Naive B cell (primary cell): ENCODE measurements around the gene OS9. TPM values are rescaled to one million over a fixed set of nuclear protein-coding genes. Genes with fewer than 3 reads are reported as not detected.
"Not testable (repeated sequence)": the region's sequence is repeated elsewhere in the genome, so short reads cannot be mapped to it uniquely, and the experiment has no call there.

ENCODE experiments used
- ATAC-seq, 2 donors: fragments of 150-1000 bp; cut with Tn5 transposase; 2 replicates each; pipeline ENCODE4 v1.10.0; 2021; ENCODE audit warnings: low read depth in 2 of 2, mild to moderate bottlenecking in 2 of 2, moderate library complexity in 2 of 2
- DNase-seq: peaks from one replicate; pipeline ENCODE4 v3.0.0; 2022
- H3K27ac Mint-ChIP-seq, 6 donors: one replicate each; pipeline ENCODE4 v1.8.0; 2020 to 2022; ENCODE audit warnings: mild to moderate bottlenecking in 6 of 6, mixed read lengths in 6 of 6, moderate library complexity in 5 of 6, inconsistent platforms in 2 of 6
- H3K27me3 Mint-ChIP-seq, 3 donors: one replicate each; pipeline ENCODE4 v1.8.0; 2021 to 2022; ENCODE audit warnings: mixed read lengths in 3 of 3, mild to moderate bottlenecking in 1 of 3
- H3K36me3 Mint-ChIP-seq, 2 donors: one replicate each; pipeline ENCODE4 v1.8.0; 2020 to 2022; ENCODE audit warnings: mixed read lengths in 2 of 2, inconsistent platforms in 1 of 2, mild to moderate bottlenecking in 1 of 2
- H3K4me1 Mint-ChIP-seq, 3 donors: one replicate each; pipeline ENCODE4 v1.8.0; 2020 to 2022; ENCODE audit warnings: mixed read lengths in 3 of 3, inconsistent platforms in 1 of 3, mild to moderate bottlenecking in 1 of 3, moderate library complexity in 1 of 3
- H3K4me3 Mint-ChIP-seq, 8 donors: one replicate each; pipeline ENCODE4 v1.8.0; 2020 to 2022; ENCODE audit warnings: mild to moderate bottlenecking in 8 of 8, mixed read lengths in 8 of 8, moderate library complexity in 8 of 8, inconsistent platforms in 2 of 8
- H3K9me3 Mint-ChIP-seq, 7 donors: one replicate each; pipeline ENCODE4 v1.8.0; 2020 to 2022; ENCODE audit warnings: mixed read lengths in 7 of 7, mild to moderate bottlenecking in 5 of 7, inconsistent platforms in 2 of 7, moderate library complexity in 1 of 7
- polyA plus RNA-seq, 6 donors: library from polyadenylated mRNA; unstranded; fragments of 300-500 nt; fragmentation: Illumina TruSeq; gene quantifications; one replicate each; pipeline ENCODE4 v1.2.3, GENCODE V29; 2021; ENCODE audit warnings: low read depth in 6 of 6

OS9 gene
- polyA plus RNA-seq, 6 donors from 2014 or later, result 72.0 to 87.9 (median 77.1) TPM

DNA sequence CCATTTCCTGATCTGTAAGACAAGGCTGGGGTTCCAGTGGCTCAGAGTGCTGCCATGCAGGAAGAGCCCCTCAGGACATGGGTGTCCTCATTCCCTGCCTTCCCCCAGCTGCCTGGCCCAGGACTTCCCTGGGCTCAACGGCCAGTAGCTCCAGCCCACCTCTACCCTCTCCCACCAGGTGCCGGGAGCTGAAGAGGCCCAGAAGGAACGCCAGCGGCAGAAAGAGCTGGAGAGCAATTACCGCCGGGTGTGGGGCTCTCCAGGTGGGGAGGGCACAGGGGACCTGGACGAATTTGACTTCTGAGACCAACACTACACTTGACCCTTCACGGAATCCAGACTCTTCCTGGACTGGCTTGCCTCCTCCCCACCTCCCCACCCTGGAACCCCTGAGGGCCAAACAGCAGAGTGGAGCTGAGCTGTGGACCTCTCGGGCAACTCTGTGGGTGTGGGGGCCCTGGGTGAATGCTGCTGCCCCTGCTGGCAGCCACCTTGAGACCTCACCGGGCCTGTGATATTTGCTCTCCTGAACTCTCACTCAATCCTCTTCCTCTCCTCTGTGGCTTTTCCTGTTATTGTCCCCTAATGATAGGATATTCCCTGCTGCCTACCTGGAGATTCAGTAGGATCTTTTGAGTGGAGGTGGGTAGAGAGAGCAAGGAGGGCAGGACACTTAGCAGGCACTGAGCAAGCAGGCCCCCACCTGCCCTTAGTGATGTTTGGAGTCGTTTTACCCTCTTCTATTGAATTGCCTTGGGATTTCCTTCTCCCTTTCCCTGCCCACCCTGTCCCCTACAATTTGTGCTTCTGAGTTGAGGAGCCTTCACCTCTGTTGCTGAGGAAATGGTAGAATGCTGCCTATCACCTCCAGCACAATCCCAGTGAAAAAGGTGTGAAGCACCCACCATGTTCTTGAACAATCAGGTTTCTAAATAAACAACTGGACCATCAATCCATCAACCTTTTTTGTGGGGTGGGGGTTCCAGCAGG lies 27.0 kb downstream of the OS9 start:
- Mint-ChIP-seq H3K27me3 (no peaks in the 10 kb centered on the region), H3K9me3 (no peaks in the 10 kb centered on the region), H3K4me3 (no peak overlapping the region), H3K27ac (no peak overlapping the region), H3K36me3 (peaks cover 17 to 42% of the 10 kb centered on the region in 2 donors), H3K4me1 (peaks cover 21 to 31% (median 23%) of the 10 kb centered on the region in 3 donors)
- no peak for ATAC-seq
- no peak for DNase-seq

DNA sequence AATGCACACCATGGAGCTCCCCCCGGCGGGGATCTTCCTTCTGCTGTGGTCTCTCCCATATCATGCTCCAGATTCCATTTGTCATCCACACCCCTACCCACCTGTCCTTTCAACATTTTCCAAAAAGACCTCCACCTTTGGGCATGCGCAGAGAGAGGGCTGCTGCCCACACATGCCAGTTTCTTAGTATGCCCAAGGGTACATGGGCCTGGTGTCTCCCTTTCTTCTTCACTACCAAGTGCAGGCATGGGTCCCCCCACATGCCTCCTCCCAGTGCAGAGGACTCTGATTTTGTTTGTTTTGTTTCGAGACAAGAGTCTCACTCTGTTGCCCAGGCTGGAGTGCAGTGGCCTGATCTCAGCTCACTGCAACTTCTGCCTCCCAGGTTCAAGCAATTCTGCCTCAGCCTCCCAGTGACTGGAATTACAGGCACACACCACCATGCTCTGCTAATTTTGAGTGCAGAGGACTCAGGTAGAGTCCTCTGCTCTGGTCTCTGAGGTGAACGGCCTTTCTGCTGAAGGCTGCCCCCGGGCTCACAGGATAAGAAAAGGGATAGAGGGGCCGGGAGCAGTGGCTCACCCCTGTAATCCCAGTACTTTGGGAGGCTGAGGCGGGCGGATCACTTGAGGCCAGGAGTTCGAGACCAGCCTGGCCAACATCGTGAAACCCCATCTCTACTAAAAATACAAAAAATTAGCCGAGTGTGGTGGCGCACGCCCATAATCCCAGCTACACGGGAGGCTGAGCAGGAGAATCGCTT lies 28.1 kb downstream of the OS9 start:
- not testable (repeated sequence) for H3K27ac Mint-ChIP-seq

DNA sequence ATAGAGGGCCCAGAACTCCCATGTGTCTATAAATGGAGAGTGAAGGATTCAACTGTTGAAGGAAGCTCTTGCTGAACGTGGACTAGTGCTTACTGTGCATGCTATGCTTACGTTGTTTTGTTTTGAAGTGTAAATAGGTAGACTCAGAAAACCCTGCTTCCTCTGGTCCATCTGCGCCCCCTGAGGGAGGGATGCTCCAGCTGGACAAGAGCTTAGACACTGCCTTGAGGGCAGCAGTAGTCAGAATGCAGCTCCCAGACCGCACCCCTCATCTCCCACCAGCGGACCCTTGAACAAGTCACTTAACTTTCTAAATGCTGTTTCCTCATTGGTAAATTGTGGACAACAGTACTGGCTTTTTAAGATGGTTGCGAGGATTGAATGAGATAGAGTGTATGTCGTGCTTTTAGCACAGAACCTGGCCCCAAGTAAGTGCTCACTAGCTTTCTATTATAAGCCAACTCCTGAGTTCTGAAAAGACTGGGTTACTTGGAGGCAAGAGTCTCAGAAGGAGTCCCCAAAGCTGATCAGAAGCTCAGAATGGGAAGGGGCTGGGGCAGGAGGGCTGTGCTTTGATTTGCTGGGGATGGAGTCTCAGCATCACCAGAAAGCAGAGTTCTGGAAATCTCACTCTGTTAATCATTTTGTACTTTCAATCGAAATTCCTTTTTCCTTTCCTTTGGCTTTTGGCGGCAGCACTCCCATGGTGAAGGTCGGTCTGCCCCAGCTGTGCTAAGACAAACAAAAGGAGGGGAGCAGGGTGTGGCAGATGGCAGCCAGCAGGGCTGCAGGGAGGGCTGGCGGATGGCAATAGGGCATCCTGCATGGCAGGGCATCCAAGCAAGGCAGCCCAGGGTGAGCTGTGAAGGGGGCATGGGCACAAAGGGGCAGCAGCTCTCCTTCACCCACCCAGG lies 29.0 kb downstream of the OS9 start:
- no peak overlapping the region for H3K4me3 Mint-ChIP-seq
- no peak for DNase-seq
- ATAC-seq, result no peak
- H3K27me3 Mint-ChIP-seq, result no peaks in the 10 kb centered on the region
- peak overlapping the region in 3 of 6 donors; percentile 15 to 52 (median 26) for H3K27ac Mint-ChIP-seq
- H3K36me3 Mint-ChIP-seq, result peaks cover 19 to 48% of the 10 kb centered on the region in 2 donors
- peaks cover 19 to 34% (median 24%) of the 10 kb centered on the region in 3 donors for H3K4me1 Mint-ChIP-seq
- peaks cover 0 to 3% (median 0%) of the 10 kb centered on the region in 7 donors for H3K9me3 Mint-ChIP-seq

More for the DNA sequence above, 28.1 kb downstream of the OS9 start:
- peaks cover 19 to 34% (median 24%) of the 10 kb centered on the region in 3 donors for H3K4me1 Mint-ChIP-seq
- DNase-seq, H3K9me3 Mint-ChIP-seq, H3K27me3 Mint-ChIP-seq, ATAC-seq: not testable (repeated sequence)
- peaks cover 17 to 46% of the 10 kb centered on the region in 2 donors for H3K36me3 Mint-ChIP-seq
- peak overlapping the region in 2 of 8 donors; percentile 3 to 47 for H3K4me3 Mint-ChIP-seq

DNA sequence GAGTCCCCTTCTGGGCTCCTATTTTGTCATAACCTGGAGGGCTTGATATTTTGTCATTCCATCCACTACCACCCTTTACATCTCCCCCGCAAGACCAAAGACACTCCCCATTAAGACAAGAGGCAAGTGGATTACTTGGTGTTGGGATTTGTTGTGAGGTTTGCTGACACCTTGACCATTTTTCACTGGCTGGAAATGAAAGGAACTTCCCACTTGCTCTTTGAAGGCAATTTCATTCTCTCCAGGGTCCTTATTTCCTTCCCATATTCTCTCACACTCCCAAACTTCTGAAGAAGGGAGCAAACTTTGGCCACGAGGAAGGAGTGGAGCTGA lies 29.7 kb downstream of the OS9 start:
- no peak overlapping the region for H3K4me3 Mint-ChIP-seq
- ATAC-seq (no peak), DNase-seq (no peak)
- no peaks in the 10 kb centered on the region for H3K27me3 Mint-ChIP-seq
- peaks cover 0 to 3% (median 0%) of the 10 kb centered on the region in 7 donors for H3K9me3 Mint-ChIP-seq
- peaks cover 20 to 49% of the 10 kb centered on the region in 2 donors for H3K36me3 Mint-ChIP-seq
- no peak overlapping the region for H3K27ac Mint-ChIP-seq
- H3K4me1 Mint-ChIP-seq, result peaks cover 20 to 34% (median 29%) of the 10 kb centered on the region in 3 donors

DNA sequence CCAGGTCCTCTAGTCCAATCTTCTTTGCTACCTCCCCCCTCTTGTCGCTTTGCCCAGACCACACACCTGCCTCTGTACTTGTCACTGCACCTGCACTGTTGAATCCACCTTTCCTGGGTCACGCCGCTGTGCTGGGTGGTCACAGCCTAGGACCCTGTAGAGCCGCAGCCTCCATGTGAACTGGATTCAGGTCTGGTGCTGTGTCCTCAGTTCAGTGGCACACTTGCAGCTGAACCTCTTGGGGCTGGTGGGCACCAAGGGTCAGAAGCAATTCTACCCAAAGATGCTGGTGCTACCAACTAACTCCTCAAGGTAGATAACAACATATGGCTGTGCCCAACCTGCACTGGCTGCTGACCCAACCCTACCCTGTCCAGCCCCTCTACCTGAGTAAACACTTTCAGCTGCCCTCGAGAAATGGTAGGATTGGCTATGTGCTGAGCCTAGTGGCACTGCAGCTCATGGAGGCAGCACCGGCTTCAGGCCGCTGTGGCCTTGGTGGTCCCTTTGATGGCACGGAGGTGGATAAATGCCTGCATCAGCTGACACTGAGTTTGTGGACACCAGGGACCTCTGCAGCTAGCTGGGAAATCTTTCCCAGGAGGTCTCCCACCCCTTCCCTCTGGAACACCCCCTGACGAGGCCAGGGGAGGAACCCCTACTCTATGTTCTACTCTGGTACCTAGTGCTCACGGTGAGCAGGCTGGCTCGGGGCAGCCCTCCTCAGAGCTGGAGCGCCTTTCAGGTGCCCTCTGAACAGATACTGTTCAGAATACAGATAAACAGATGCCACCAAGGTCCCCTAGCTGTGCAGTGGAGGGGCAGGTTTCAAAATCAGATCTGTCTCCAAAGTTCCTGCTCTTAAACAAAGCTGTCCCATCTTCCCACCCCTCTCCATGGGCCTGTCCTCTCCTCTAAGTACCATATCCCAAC lies 30.3 kb downstream of the OS9 start:
- Mint-ChIP-seq H3K27me3 (no peaks in the 10 kb centered on the region), H3K4me1 (peaks cover 22 to 31% (median 27%) of the 10 kb centered on the region in 3 donors), H3K4me3 (no peak overlapping the region), H3K36me3 (peaks cover 15 to 46% of the 10 kb centered on the region in 2 donors), H3K9me3 (peaks cover 0 to 3% (median 0%) of the 10 kb centered on the region in 7 donors), H3K27ac (peak overlapping the region in 5 of 6 donors; percentile 55 to 90 (median 63))
- ATAC-seq (no peak), DNase-seq (no peak)

DNA sequence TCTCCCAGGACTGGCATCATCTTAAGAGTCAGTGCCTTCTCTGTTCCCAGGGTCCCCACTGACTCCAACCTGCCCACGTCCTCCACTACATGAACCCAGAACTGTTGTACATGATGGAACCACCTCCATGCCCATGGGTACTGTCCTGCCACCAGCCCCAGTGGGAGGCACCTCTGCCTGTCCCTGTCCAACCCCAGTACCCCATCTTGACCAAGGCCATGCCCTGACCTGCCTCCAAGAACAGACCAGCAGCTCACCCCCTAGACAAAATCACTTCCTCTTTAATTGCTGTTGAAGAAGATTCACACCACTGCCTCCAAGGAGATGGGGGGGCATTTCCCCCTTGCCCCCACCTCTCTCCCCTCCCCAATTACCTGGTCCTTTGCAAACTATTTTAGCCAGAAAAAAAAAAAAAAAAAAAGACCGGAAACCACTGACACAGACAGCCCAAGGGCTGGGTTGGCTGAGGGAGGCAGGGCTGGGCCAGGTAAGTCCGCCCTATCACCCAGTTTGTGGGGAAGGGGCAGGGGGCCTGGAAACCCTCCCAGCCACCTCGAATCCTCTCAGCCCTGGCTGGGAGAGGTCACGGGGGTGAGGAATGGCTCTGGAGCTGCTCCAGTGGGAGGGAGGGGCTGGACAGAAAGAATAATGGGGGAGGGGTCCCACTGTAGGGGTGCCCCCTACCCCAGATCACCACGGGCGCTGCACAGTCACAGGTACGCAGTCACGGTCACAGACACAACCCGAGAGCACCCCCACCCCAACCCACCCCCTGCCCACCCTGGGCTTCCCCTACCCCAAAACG lies 31.2 kb downstream of the OS9 start:
- Mint-ChIP-seq H3K27me3 (no peaks in the 10 kb centered on the region), H3K36me3 (peaks cover 9 to 37% of the 10 kb centered on the region in 2 donors), H3K4me3 (peak overlapping the region in 1 of 8 donors; percentile 79), H3K27ac (peak overlapping the region; percentile 20 to 90 (median 60)), H3K9me3 (peaks cover 0 to 3% (median 0%) of the 10 kb centered on the region in 7 donors), H3K4me1 (peaks cover 22 to 29% (median 22%) of the 10 kb centered on the region in 3 donors)
- DNase-seq, result no peak
- ATAC-seq, result peak; percentile 41 to 47

DNA sequence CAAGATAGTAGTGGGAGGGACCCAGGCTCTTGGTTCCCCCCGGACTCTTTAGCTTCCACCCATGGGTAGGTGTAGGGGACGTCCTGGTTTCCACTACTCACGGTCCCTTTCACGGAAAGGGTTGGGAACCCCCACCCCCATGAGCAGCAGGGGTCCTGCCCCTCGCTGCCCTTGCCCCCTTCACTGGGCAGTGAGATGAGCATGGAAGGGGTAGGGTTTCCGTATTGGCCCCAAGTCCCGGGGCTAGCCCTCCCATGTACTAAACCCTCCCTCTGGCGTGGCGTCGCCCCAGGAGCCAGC lies 31.9 kb downstream of the OS9 start:
- no peaks in the 10 kb centered on the region for H3K27me3 Mint-ChIP-seq
- DNase-seq (no peak), ATAC-seq (no peak)
- peak overlapping the region in 1 of 6 donors; percentile 94 for H3K27ac Mint-ChIP-seq
- peaks cover 0 to 3% (median 0%) of the 10 kb centered on the region in 7 donors for H3K9me3 Mint-ChIP-seq
- peak overlapping the region in 2 of 8 donors; percentile 75 to 76 for H3K4me3 Mint-ChIP-seq
- peaks cover 9 to 35% of the 10 kb centered on the region in 2 donors for H3K36me3 Mint-ChIP-seq
- H3K4me1 Mint-ChIP-seq, result peaks cover 22 to 29% (median 22%) of the 10 kb centered on the region in 3 donors

DNA sequence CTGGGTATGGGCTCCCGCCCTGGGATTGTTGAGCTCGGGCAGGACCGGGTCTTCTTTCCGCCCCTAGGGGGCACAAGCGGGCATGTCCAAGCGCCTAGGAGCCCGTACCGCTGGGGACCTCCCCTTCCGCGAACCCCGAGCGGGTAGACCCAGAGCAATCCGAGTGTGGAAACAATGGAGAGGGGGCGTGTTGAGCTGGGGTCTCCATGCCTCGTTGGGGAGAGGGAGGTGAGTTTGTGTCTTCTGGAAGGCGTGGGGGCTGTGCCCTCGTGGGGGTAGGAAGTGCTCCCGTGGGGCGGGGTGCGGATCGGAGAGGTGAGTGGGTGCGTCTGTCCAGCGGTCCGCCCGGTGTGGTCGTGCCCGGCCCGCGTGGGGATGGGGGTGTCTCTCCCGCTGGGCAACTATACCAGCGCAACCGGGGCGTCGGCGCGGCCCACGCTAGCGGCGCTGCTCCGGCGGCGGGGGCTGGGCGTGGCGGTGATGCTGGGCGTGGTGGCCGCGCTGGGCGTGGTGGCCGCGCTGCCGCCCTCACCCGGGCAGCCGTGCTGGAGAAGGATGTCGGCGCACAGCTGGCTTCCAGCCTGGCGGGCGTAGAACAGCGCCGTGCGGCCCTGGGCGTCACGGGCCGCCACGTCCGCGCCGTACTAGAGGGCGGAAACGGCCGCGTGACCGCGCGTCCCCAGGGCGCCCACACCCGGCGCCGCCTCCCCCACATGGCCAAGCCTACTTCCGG lies 32.4 kb downstream of the OS9 start:
- H3K27ac Mint-ChIP-seq, result no peak overlapping the region
- DNase-seq, result no peak
- peaks cover 12 to 39% of the 10 kb centered on the region in 2 donors for H3K36me3 Mint-ChIP-seq
- peaks cover 0 to 3% (median 0%) of the 10 kb centered on the region in 7 donors for H3K9me3 Mint-ChIP-seq
- H3K27me3 Mint-ChIP-seq, result no peaks in the 10 kb centered on the region
- peak in 1 of 2 donors; percentile 35 for ATAC-seq
- peak overlapping the region in 4 of 8 donors; percentile 66 to 76 (median 72) for H3K4me3 Mint-ChIP-seq
- peaks cover 22 to 29% (median 22%) of the 10 kb centered on the region in 3 donors for H3K4me1 Mint-ChIP-seq

DNA sequence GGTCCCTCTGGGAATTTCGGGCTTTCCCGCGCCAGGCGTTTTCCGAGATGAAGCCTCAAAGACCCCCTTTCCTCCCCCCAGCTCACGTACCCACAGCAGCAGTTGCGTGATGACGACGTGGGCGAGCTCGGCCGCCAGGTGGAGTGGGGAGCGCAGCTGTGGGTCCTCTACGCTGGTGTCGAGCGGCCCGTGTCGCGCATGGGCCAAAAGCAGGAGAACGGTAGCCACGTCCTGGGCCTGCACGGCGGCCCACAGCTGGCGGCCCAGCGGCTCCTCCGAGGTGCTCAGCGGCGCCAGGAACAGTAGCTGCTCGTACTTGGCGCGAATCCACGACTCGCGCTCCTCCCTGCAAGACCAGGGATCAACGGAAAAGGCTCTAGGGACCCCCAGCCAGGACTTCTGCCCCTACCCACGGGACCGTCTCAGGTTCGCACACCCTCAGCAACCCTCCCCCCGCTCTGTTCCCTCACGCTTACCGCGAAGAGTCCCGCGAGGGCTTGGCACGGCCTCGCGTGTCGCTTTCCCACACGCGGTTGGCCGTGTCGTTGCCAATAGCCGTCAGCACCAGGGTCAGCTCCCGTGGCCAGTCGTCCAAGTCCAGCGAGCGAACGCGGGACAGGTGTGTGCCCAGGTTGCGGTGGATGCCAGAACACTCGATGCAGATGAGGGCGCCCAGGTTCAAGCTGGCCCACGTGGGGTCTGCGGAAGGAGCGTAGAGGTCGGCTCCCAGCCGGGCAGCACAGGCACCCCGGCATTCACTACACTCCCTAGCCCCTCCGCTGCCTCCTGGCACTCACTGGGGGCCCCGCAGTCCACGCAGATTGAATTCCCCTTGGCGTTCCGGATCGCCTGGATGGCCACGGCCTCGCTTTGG lies 33.2 kb downstream of the OS9 start:
- peaks cover 17 to 38% of the 10 kb centered on the region in 2 donors for H3K36me3 Mint-ChIP-seq
- ATAC-seq (no peak), DNase-seq (no peak)
- no peak overlapping the region for H3K4me3 Mint-ChIP-seq
- no peaks in the 10 kb centered on the region for H3K27me3 Mint-ChIP-seq
- peaks cover 0 to 3% (median 0%) of the 10 kb centered on the region in 7 donors for H3K9me3 Mint-ChIP-seq
- peaks cover 22 to 29% (median 22%) of the 10 kb centered on the region in 3 donors for H3K4me1 Mint-ChIP-seq
- no peak overlapping the region for H3K27ac Mint-ChIP-seq

DNA sequence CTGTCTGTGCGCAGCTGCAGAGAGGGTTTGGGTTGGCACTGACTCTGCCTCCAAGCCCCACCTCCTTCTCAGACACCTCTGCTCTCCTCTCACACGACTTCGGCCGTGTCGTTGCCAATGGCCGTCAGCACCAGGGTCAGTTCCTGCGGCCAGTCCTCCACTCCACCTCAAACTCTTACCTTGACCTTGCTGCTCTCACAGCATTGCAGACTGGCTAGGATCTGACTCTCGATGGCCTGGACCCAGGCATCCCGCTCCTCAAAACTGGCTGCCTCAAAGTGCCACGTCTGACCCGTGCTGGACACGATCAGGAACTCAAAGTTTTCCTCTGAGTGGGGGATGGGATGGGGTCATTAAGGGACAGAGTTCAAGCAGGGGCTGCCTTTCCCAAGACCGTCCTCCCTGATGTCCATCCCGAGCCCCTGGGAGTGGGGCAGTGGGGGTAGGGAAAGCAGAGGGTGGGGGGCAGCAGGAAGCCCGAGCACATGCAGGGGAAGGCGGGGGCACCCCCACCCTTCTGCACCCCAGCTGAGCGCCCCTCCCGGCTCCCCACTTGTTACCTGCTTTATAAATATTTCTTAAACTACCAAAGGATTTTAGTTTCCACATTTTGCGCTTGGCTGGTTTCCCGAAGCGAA lies 33.9 kb downstream of the OS9 start:
- Mint-ChIP-seq H3K4me3 (no peak overlapping the region), H3K27ac (peak overlapping the region in 1 of 6 donors; percentile 14), H3K36me3 (peaks cover 20 to 45% of the 10 kb centered on the region in 2 donors), H3K27me3 (no peaks in the 10 kb centered on the region), H3K4me1 (peaks cover 19 to 29% (median 22%) of the 10 kb centered on the region in 3 donors), H3K9me3 (peaks cover 0 to 3% (median 0%) of the 10 kb centered on the region in 7 donors)
- no peak for ATAC-seq
- DNase-seq, result no peak
